GM18508 (cell line): ENCODE data around the gene SSBP3.

Source experiments
- ATAC-seq: cut with Tn5 transposase; IDR thresholded peaks from one replicate; pipeline ENCODE4 v1.9.1; 2021; ENCODE audit warnings: moderate number of reproducible peaks; ENCODE audit not compliant: insufficient read depth, unreplicated experiment

Gene SSBP3

DNA sequence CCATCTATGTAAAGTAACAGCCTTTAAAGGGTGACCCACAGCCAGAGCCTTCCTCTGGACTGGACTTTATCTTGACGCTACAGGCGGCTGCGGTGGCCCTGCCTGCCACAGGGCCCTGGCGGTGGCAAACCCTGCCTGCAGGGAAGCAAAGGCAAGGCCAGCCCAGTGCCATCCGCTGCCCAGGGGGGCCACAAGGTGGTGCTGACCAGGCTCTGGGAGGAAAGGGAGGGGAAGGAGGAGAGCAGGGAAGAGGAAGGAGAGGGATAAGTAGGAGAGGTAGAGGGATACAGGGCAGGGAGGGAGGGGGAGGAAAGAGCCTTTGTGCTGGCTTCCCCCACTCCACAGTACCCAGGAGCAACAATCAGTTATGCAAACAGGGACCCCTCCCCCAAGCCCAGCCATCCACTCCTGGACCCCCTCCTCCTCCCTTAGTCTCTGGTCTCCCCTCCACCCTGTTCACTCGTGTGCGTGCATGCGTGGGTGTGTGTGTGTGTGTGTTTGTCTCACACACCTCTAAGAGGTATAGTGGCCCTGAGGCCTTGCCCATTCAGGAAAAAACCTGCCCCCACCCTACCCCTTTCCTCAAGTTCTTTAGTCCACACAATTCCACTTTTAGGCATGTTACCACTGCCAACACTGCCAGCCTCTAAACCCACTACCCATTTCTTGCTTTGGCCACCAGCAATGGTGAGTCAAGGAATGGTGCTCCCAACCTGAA, 30.3 kb downstream of the SSBP3 start:
- no peak for ATAC-seq

- ATAC-seq = no peak
Measured at GRCh38 chr1:54375298-54375697, 30.9 kb downstream of the SSBP3 start.

DNA sequence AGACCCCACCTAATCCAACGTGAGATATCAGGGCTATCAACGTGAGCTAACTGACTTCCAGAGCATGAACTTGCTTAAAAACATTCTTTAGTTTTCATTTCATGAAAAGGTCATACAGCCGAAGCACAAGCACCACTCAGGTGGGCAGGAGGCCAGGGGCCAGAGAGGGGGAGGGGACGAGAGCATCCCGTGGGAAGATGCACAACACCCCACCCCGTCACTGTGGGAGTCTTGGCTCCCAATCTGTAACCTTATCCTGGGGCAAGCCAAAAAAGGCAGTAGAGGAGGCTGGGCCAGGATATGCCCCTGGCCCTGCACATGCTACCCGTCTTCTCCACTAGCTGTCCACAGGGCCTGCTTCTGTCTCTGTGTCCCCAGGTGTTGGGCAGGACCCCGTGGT, 31.4 kb downstream of the SSBP3 start:
- ATAC-seq = no peak

- ATAC-seq = no peak
Measured at GRCh38 chr1:54372978-54373377, 33.2 kb downstream of the SSBP3 start.

GRCh38 chr1:54371942-54372275, 34.3 kb downstream of the SSBP3 start:
- ATAC-seq = no peak

DNA sequence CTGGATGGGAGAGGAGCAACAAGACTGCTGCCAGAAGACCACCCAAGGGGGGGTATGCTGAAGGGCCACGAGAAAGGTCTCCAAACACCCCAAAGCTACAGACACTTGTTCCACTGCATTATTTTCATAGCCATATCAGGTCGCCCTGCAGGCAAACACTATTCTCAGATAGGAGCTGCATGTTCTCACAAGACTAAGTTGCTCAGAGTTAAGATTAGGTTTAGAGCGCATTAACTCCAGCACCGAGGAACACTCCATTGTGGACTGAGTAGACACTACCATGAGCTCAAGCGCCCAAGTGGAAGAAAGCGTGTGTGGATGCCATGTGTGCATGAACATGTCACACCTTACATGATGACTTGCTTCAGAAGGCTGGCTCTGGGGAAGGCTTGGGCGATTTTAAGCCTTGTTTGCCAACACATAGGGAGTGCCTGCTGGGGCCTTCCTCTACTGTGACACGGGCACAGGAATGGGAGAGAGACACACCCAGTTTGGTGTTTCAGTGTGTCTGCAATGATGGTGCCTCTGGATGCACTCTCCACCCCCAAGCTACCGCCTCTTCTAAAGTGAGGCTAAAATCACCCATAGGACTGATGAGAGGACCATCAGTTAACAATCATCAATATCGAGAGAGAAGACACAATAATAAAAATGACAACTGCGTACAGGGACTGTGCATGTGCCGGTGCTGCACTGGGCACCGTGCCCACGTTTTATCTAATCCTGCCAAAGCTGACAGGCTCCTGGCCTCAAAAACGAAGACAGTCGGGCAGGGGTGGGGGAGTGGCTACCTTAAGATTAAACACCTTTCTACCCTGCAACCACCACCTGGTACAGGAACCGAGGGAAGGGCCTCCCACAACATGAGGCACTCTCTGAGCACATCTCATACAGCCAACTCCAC, 34.9 kb downstream of the SSBP3 start:
- no peak for ATAC-seq

DNA sequence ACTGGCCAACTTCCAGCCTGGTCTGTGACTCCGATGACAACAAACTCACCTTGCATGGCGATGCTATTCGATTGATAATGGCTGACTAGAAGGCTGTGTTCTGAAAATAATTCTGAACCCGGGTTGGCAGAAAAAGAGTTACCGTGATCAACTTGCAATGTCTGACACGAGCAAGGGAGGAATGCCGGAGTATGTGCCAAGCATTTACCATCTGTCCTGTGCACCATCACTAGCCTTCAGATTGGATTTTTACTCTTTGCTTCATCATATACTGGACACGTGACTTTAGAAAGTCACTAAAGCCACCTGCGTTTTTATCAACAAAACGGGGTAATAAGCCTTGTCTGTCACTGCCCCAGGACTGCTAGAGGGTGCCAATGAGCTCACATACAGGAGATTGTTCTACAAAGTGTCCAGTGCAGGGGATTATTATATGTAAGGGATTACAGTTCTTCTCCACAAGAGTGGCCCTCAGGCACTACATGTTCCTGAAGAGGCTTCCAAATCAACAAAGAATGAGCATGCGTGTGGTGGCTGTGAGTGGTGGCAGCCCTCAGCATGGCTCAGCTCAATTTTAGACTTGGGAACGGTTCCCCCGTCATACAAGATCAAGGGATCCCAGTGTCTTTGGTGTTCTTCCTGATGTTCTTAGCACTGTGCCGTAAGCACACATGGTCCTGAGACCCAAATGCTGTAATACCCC, 35.8 kb downstream of the SSBP3 start:
- ATAC-seq = no peak

GRCh38 chr1:54367613-54368012, 38.6 kb downstream of the SSBP3 start:
- no peak for ATAC-seq

DNA sequence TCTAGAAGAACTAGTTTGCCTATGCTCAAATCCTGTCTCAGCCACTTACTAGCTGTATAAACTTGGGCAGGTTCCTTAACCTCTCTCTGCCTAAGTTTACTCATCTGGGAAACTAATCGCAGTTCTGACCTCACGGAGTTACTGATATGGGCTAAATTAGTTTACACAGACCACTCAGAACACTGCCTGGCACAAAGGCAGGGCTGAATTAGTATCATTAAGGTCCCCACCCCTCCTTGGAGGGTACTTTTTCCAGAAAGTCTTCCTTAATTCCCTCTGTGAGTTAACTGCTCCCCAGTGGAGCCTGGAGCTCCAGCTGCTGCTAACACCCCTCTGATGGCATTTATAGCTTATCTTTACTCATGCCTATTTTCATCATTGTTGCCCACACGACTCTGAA, 40.3 kb downstream of the SSBP3 start:
- no peak for ATAC-seq

- ATAC-seq = no peak
Measured at GRCh38 chr1:54365398-54365797, 40.8 kb downstream of the SSBP3 start.

DNA sequence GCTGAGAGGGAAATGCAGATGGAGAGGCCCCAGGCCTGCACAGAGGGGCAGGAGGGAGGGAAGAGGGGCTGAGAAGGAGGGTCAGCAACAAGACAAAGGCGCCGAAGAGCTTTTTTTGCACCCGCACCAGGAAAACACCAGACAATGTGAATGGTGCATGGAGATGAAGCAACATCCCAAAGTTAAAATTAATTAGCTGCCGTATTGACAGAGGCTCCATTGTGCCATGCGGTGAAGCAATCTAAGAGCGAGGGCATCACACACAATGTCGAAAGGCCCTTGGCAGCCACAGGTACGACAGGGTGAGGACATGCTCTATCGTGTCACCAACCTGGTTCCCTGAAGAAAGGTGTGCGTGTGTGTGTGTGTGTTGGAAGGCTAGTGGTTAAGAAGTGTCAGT, 41.2 kb downstream of the SSBP3 start:
- ATAC-seq = no peak

DNA sequence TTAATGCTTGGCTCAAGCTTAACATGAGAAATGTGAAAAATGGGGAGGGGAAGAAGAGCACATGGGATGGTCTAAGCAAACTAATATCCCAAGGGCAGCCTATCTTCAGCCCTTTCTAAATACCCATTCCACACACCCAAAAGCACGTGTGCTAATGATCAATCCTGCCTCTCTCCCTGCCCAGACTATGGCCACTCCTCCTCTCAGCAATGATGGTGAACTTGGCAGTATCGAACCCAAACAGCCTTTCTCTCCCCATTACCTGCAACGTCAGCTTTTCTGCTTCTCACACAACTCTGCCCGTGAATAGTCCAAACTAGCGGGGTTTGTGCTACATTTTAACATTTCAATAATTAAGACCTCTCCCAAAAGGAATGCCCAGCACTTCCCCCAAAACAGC, 41.6 kb downstream of the SSBP3 start:
- no peak for ATAC-seq

GRCh38 chr1:54363925-54364324, 42.3 kb downstream of the SSBP3 start:
- ATAC-seq = no peak

DNA sequence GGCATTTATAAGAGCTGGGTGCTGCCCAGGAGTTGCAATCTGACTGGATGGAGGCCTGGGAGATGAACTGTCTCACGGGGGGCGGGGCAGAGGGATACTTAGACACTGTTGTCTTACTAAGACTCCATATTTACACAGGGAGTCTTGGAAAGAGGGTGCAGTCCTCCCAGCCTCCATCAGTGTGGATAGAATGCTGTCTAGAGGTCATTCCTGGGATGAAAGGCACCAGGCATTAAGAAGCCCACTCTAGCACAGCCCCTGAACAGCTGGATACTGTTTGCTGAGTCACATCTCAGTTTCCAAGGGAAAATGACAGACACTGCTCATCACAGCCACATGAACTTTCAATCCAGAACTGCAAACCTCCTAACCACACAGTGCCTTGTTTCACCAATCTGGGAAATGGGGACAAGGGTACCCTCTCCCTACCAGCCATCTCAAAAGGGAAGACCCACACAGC, 43.3 kb downstream of the SSBP3 start:
- no peak for ATAC-seq

DNA sequence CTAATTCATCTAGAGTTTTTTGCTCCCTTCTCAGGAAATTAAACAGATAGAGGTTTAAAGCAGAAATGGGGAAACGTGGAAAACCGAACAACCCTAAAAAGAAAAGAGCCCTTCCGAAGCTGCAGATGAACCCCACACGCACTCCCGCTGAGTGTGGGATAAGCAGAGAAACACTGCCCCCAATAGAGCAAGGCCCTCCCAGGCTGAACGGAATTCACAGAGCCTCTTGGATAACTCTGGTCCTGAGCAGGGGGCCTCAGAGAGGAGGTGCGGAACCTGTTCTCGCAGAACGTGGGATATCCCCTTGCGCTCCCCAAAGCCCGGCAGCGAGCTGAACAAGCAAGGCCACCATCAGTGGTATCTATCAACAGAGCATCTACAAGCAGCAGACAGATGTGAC, 44.9 kb downstream of the SSBP3 start:
- no peak for ATAC-seq

DNA sequence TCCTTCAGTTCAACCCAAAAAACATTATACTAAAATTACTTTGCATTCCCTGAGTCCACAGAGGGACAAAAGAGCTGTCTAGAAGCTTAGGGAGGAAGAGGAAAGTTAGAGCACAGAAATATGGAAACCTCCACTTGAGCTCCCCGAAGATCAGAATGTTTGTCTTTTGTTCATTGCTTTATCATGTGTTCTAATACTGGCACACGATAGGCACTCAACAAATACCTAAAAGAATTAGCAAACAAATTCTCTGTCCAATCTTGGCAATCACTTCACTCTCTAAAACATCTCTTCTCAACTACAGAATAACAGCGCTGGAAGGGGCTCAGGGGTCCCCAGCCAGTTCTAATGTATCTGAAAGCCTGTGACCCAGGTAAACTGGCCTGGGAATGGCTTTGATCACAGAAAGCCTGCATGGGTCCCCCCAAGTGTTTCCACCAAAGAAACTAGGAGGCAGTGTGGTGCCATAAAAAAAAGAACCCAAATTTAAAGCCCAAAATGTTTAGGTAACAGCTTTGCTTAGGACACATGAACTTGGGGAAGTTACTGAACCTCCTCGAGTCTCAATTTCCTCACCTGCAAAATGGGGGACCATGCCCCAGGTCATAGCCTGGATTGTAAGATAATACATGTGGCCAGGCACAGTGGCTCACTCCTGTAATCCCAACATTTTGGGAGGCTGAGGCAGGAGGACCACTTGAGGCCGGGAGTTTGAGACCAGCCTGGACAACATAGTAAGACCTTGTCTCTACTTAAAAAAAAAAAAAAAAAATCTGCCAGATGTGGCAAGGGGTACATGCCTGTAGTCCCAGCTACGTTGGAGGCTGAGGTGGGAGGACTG, 45.8 kb downstream of the SSBP3 start:
- no peak for ATAC-seq

GRCh38 chr1:54359393-54360162, 46.6 kb downstream of the SSBP3 start:
- ATAC-seq = no peak

GRCh38 chr1:54358503-54359168, 47.6 kb downstream of the SSBP3 start:
- no peak for ATAC-seq

GRCh38 chr1:54357967-54358366, 48.2 kb downstream of the SSBP3 start:
- no peak for ATAC-seq
